ENCODE results near the gene H2BK1.

- TF ChIP-seq, protein P1, sequence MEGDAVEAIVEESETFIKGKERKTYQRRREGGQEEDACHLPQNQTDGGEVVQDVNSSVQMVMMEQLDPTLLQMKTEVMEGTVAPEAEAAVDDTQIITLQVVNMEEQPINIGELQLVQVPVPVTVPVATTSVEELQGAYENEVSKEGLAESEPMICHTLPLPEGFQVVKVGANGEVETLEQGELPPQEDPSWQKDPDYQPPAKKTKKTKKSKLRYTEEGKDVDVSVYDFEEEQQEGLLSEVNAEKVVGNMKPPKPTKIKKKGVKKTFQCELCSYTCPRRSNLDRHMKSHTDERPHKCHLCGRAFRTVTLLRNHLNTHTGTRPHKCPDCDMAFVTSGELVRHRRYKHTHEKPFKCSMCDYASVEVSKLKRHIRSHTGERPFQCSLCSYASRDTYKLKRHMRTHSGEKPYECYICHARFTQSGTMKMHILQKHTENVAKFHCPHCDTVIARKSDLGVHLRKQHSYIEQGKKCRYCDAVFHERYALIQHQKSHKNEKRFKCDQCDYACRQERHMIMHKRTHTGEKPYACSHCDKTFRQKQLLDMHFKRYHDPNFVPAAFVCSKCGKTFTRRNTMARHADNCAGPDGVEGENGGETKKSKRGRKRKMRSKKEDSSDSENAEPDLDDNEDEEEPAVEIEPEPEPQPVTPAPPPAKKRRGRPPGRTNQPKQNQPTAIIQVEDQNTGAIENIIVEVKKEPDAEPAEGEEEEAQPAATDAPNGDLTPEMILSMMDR (optimal IDR thresholded peaks at IDR 0.05 in 1 of 3, IDR thresholded peaks at IDR 0.05 in 1 of 3, conservative IDR thresholded peaks at IDR 0.05 in 1 of 3; ENCODE audit: extremely low read depth in 1 of 3, insufficient read depth in 2 of 3, low read length in 3 of 3), result no peak
- no peak for TF ChIP-seq EZH2 (IDR thresholded peaks at IDR 0.05; ENCODE audit: low read length)
Measured at GRCh38 chr7:151198945-151199848, 11.1 kb downstream of the H2BK1 start.
